LNCAP (cell line): ENCODE measurements around the gene WBP4.

ENCODE experiments used
- TF ChIP-seq, protein P1 (sequence below): fragments of 450-650 bp; IDR thresholded peaks from 2 replicates; pipeline ENCODE4 v1.5.1; 2017; ENCODE audit warnings: mild to moderate bottlenecking

WBP4 gene

DNA sequence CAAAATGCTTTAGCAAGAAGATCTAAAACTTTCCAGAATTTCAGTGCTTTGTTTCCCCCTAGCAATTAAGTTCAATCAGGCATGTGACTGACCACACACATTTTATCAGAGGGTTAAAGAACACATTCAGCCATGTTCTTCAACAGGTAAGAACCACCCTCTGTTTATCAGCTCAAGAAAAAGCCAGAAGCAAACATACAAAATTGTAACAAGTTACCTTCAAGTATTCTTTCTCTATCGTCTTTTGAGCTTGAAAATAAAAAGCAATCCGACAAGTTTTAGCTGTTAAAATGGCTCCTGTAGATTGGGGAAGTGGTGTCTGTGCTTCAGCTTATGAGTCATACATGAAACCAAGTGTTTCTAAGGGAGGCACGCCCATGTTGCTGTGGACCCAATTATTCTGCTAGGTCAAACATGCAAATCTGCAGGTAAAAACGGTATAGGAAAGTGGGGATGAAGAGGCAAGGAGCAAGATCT is 42.3 kb upstream of the WBP4 start, which contains the start of gene ELF1:
TSS of gene ELF1 (minus strand) at position 306 of the 477 bp plus-strand sequence. CDS start 37,262 bp downstream, outside the sequence.
- TF ChIP-seq, protein P1, sequence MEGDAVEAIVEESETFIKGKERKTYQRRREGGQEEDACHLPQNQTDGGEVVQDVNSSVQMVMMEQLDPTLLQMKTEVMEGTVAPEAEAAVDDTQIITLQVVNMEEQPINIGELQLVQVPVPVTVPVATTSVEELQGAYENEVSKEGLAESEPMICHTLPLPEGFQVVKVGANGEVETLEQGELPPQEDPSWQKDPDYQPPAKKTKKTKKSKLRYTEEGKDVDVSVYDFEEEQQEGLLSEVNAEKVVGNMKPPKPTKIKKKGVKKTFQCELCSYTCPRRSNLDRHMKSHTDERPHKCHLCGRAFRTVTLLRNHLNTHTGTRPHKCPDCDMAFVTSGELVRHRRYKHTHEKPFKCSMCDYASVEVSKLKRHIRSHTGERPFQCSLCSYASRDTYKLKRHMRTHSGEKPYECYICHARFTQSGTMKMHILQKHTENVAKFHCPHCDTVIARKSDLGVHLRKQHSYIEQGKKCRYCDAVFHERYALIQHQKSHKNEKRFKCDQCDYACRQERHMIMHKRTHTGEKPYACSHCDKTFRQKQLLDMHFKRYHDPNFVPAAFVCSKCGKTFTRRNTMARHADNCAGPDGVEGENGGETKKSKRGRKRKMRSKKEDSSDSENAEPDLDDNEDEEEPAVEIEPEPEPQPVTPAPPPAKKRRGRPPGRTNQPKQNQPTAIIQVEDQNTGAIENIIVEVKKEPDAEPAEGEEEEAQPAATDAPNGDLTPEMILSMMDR = no peak

DNA sequence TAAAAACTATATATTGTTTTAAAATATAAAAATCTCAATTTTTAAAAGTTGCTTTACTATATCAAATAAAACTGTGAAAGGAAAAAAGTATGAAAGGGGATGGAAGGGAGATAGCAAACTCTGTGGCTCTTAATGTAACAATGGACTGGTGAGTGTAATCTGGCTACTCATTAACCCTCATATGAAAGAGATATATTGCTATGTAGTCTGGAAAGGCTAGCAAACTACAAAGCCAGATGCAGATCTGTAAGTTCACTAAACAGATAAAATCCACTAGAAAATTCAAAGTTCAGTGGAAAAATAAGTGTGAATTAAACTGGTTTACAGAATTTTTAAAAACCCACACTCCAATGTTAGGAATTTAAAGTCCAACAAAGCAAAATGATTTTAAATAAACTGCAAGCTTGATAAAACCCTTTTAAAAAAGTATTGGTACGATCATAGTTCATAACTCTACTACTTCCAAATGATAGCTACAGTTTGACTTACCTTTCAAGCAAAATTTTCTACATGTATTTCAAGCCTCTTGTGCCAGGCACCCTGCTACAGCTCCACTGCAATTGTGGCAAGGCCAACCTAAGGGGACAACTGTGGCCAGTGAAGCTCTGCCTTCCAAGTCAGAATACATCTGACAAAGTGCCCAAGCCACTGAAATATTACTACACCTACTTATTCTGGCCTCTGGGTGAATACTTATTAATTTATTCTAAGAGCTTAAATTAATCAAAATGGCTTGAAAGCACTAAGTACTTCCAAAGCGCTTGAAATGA is 41.5 kb upstream of the WBP4 start:
- TF ChIP-seq, protein P1 = no peak

DNA sequence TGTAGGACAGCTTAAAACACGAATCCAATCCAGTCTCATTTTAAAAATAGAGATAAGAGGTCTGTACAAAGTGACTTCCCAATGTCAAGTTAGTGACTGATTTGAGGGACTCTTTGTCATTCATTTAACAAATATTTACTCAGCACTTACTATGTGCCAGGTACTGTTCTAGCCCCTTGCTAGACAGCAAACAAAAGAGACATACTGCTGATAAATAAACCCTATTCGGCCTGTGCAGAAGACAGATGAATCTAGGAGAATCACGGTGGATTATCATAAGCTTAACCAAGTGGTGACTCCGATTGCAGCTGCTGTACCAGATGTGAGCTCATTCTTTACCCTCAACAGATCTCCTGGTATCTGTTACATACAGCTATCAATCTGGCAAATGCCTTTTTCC is 35.8 kb upstream of the WBP4 start:
- TF ChIP-seq, protein P1 = no peak

DNA sequence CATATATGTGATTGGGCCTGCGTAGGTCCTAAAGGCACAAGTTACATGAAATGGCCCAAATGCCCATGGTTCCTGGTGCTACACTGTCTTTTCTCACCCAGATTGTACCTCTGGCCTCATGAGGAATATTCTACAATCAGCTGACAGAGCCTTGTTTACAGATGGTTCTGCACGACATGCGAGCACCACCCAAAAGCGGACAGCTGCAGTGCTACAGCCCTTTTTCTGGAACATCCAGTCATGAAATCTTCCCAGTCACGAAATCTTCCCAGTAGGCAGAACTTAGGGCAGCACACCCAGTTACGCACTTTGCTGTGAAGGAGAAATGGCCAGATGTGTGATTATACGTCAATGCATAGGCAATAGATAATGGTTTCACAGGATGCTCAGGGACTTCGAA is 34.5 kb upstream of the WBP4 start:
- TF ChIP-seq, protein P1 = no peak

DNA sequence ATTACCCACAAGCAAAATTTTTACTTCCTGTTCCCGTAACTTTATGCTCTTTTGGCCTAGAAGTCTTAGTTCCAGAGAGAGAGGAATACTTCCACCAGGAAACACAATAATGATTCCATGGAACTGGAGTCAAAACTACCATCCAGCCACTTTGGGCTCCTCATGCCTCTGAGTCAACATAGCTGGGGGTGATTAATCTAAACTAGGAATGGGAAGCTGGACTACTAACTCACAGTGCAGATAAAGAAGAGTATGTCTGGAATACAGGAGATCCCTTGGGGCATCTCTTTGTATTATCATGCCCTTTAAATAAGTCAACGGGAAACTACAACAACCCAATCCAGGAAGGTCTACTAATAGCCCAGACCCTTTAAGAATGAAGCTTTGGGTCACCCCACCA is 33.3 kb upstream of the WBP4 start:
- TF ChIP-seq, protein P1 = no peak

DNA sequence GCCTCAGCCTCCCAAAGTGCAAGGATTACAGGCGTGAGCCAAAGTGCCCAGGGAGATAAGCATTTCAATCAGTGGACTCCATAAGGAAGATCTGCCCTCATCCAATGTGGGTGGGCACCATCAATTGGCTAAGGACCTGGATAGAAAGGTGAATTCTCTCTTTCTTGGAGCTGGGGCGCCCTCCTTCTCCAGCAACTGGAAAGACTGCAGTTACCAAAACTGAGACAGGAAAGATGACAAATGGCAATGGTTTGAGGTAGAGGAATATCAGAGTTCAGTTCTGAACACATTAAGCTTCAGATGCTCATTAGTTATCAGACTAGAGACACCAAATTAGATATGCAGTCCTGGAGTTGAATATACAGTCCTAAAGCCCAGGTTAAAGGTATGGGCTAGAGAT is 31.7 kb upstream of the WBP4 start:
- TF ChIP-seq, protein P1 = no peak

DNA sequence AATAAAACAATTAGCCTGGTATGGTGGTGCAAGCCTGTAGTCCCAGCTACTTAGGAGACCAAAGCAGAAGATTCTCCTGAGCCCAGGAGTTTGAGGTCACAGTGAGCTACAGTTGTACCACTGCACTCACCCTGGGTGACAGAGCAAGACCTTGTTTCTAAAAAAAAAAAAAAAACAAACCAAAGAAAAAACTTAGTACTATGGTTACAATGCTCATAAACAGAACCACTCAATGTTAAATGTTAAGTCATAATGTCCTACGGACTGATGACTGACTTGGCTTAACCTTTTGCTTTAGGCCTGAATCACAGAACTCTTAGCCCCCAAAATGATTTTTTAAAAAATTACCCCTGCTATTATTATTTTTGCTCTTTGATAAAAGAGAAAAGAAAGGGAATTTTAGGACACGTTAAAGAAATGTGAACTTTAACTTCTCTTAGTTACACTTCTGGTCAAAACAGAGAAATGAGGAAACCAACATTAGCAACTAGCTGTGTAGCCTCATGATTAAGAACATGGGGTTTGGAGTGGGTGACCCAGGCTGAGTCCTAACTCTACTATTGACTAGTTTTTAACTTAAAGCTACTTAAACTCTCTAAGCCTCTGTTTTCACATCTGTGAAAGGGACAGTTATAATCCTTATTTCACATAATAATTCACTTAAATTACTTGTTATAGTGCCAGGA is 28.5 kb upstream of the WBP4 start:
- TF ChIP-seq, protein P1 = no peak
